HCEC 1CT (cell line): ENCODE measurements around the gene AP2A1.

Experiments
- DNase-seq: peaks from one replicate; pipeline ENCODE4 v3.0.0-alpha.2; 2017

Gene AP2A1

GRCh38 chr19:49795615-49796014, 28.8 kb downstream of the AP2A1 start:
- DNase-seq: no peak

- DNase-seq: no peak
Measured at GRCh38 chr19:49798574-49798973, 31.8 kb downstream of the AP2A1 start.

GRCh38 chr19:49799271-49799797, 32.5 kb downstream of the AP2A1 start:
- no peak for DNase-seq

GRCh38 chr19:49799798-49800376, 33.1 kb downstream of the AP2A1 start:
- DNase-seq: no peak

GRCh38 chr19:49800771-49801170, 34.0 kb downstream of the AP2A1 start:
- DNase-seq: no peak

GRCh38 chr19:49801401-49801888, 34.6 kb downstream of the AP2A1 start:
- no peak for DNase-seq

- DNase-seq: peak; percentile 59
Measured at GRCh38 chr19:49801966-49802661, 35.3 kb downstream of the AP2A1 start.

GRCh38 chr19:49802836-49803528, 36.2 kb downstream of the AP2A1 start:
- DNase-seq: no peak

- DNase-seq: no peak
Measured at GRCh38 chr19:49803529-49803856, 36.7 kb downstream of the AP2A1 start.

GRCh38 chr19:49805822-49806619, 39.2 kb downstream of the AP2A1 start:
- no peak for DNase-seq

- no peak for DNase-seq
Measured at GRCh38 chr19:49806620-49806959, 39.8 kb downstream of the AP2A1 start.

- no peak for DNase-seq
Measured at GRCh38 chr19:49807058-49807903, 40.5 kb downstream of the AP2A1 start.

- DNase-seq: no peak
Measured at GRCh38 chr19:49807904-49808675, 41.3 kb downstream of the AP2A1 start.

GRCh38 chr19:49808711-49809159, 41.9 kb downstream of the AP2A1 start:
- peak; percentile 66 for DNase-seq

- DNase-seq: no peak
Measured at GRCh38 chr19:49809160-49809940, 42.5 kb downstream of the AP2A1 start.

- no peak for DNase-seq
Measured at GRCh38 chr19:49809941-49810389, 43.2 kb downstream of the AP2A1 start.

- DNase-seq: no peak
Measured at GRCh38 chr19:49811328-49811727, 44.5 kb downstream of the AP2A1 start.

GRCh38 chr19:49812452-49812996, 45.7 kb downstream of the AP2A1 start:
- DNase-seq: no peak

GRCh38 chr19:49812997-49813861, 46.4 kb downstream of the AP2A1 start, which contains the start of gene FUZ:
FUZ (minus strand) TSS chr19:49813292; CDS start chr19:49813106, 186 bp downstream.
- DNase-seq: peak; percentile 99
